Measurements from ENCODE around the gene GALNT8. TPM values are rescaled to one million over a fixed set of nuclear protein-coding genes. Genes with fewer than 3 reads are reported as not detected.

Gene GALNT8
- total RNA-seq, 1 experiment from 2014 or later, result not detected

DNA sequence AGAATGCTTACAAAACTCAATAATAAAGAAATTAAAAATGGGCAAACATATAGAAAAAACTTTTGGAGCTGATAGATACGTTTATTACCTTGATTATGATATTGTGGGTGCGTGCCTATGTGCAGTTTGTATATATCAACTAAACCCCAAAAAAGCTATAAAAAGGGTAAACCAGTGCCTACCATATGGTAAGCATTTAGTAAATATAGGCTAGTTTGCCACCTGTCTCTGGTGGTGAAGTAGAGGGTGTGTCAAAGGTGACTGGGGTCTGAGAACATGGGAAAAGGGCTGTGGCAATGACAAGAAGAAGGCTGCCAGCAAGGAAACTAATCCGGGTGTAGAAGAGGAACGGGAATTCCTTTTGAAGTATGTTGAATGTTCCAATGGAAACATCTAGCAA lies 18.3 kb downstream of the GALNT8 start:
- H3K27ac ChIP-seq (ENCODE audit: low read length), result no peak overlapping the region
- ATAC-seq, result no peak
- BruUV-seq (replicated peaks), result no TSS peak
- no peaks in the 10 kb centered on the region for H3K9me3 ChIP-seq (ENCODE audit: control insufficient read depth, insufficient read depth, low read depth, low read length)
- TF ChIP-seq SIN3A (IDR thresholded peaks at IDR 0.05; ENCODE audit: borderline replicate concordance, insufficient read depth, low read depth, low read length), result no peak
- no peak for TF ChIP-seq POLR2AphosphoS5 (IDR thresholded peaks at IDR 0.05; ENCODE audit: low read depth, low read length)
- TF ChIP-seq, protein P1, sequence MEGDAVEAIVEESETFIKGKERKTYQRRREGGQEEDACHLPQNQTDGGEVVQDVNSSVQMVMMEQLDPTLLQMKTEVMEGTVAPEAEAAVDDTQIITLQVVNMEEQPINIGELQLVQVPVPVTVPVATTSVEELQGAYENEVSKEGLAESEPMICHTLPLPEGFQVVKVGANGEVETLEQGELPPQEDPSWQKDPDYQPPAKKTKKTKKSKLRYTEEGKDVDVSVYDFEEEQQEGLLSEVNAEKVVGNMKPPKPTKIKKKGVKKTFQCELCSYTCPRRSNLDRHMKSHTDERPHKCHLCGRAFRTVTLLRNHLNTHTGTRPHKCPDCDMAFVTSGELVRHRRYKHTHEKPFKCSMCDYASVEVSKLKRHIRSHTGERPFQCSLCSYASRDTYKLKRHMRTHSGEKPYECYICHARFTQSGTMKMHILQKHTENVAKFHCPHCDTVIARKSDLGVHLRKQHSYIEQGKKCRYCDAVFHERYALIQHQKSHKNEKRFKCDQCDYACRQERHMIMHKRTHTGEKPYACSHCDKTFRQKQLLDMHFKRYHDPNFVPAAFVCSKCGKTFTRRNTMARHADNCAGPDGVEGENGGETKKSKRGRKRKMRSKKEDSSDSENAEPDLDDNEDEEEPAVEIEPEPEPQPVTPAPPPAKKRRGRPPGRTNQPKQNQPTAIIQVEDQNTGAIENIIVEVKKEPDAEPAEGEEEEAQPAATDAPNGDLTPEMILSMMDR (IDR thresholded peaks at IDR 0.05), result no peak
- TF ChIP-seq, protein P2, sequence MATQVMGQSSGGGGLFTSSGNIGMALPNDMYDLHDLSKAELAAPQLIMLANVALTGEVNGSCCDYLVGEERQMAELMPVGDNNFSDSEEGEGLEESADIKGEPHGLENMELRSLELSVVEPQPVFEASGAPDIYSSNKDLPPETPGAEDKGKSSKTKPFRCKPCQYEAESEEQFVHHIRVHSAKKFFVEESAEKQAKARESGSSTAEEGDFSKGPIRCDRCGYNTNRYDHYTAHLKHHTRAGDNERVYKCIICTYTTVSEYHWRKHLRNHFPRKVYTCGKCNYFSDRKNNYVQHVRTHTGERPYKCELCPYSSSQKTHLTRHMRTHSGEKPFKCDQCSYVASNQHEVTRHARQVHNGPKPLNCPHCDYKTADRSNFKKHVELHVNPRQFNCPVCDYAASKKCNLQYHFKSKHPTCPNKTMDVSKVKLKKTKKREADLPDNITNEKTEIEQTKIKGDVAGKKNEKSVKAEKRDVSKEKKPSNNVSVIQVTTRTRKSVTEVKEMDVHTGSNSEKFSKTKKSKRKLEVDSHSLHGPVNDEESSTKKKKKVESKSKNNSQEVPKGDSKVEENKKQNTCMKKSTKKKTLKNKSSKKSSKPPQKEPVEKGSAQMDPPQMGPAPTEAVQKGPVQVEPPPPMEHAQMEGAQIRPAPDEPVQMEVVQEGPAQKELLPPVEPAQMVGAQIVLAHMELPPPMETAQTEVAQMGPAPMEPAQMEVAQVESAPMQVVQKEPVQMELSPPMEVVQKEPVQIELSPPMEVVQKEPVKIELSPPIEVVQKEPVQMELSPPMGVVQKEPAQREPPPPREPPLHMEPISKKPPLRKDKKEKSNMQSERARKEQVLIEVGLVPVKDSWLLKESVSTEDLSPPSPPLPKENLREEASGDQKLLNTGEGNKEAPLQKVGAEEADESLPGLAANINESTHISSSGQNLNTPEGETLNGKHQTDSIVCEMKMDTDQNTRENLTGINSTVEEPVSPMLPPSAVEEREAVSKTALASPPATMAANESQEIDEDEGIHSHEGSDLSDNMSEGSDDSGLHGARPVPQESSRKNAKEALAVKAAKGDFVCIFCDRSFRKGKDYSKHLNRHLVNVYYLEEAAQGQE (IDR thresholded peaks at IDR 0.05; ENCODE audit: insufficient read depth in 1 of 2, low read depth in 2 of 2, low read length in 1 of 2), result no peak
- no peak for TF ChIP-seq TCF7L2 (IDR thresholded peaks at IDR 0.05; ENCODE audit: low read depth, low read length)
- ChIA-PET CTCF (no interaction called here), POLR2A (no interaction called here)
- no peaks in the 10 kb centered on the region for H3K4me1 ChIP-seq (ENCODE audit: control insufficient read depth, insufficient read depth, low read length)
- no peak overlapping the region for H3K4me3 ChIP-seq (ENCODE audit: low read depth in 2 of 2, low read length in 2 of 2)
- H3K36me3 ChIP-seq (ENCODE audit: control insufficient read depth, insufficient read depth, low read length), result no peaks in the 10 kb centered on the region
- no peaks in the 10 kb centered on the region for H3K27me3 ChIP-seq (ENCODE audit: control insufficient read depth, insufficient read depth, low read length)
- DNase-seq (ENCODE audit: low read depth, low spot score), result no peak
- intact Hi-C loops (cut with micrococcal nuclease; ENCODE audit: unreplicated experiment), result no loop called here
- in situ Hi-C loops (cut with HindIII; ENCODE audit: low pct_unique_long_range_greater_than_20kb, low sequenced_read_pairs), result no loop called here

DNA sequence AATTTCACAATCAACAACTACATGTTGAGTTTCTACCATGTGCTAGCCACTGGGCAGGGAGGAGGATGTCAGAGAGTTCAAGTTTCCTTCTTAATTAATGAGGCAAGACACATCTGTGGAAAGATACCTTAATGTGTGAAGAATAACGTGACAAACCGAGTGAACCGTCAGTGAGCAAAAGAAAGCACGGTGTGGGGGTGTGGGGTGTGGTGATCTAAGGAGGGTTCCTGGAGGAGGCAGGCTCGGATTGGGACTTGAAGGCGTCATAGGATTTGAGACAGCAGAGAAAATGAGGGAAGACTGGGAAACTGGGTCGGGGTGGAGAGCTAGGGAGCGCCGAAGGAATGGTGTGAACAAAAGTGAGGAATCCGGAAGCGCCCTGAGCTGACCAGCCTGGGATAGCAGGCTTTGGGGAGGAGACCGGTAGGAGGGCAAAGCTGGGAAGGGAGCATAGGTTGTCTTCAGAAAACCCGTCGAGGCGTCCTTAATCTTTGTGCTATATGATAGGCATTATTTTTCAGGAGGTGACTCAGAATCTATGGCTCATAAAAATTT lies 22.3 kb downstream of the GALNT8 start:
- CTCF ChIA-PET, result no interaction called here
- Histone ChIP-seq H3K4me1 (ENCODE audit: control insufficient read depth, insufficient read depth, low read length) (no peaks in the 10 kb centered on the region), H3K9me3 (ENCODE audit: control insufficient read depth, insufficient read depth, low read depth, low read length) (no peaks in the 10 kb centered on the region), H3K27me3 (ENCODE audit: control insufficient read depth, insufficient read depth, low read length) (no peaks in the 10 kb centered on the region), H3K27ac (ENCODE audit: low read length) (no peak overlapping the region), H3K36me3 (ENCODE audit: control insufficient read depth, insufficient read depth, low read length) (no peaks in the 10 kb centered on the region), H3K4me3 (ENCODE audit: low read depth in 2 of 2, low read length in 2 of 2) (no peak overlapping the region)
- DNase-seq (ENCODE audit: low read depth, low spot score) (no peak), ATAC-seq (no peak)
- POLR2A ChIA-PET, result no interaction called here
- BruUV-seq (replicated peaks), result no TSS peak
- no peak for TF ChIP-seq POLR2AphosphoS5 (IDR thresholded peaks at IDR 0.05; ENCODE audit: low read depth, low read length)
- TF ChIP-seq SIN3A (IDR thresholded peaks at IDR 0.05; ENCODE audit: borderline replicate concordance, insufficient read depth, low read depth, low read length), result no peak
- TF ChIP-seq, protein P2 (IDR thresholded peaks at IDR 0.05; ENCODE audit: insufficient read depth in 1 of 2, low read depth in 2 of 2, low read length in 1 of 2), result no peak
- no peak for TF ChIP-seq TCF7L2 (IDR thresholded peaks at IDR 0.05; ENCODE audit: low read depth, low read length)
- TF ChIP-seq, protein P1 (IDR thresholded peaks at IDR 0.05), result no peak
- in situ Hi-C loops (cut with HindIII; ENCODE audit: low pct_unique_long_range_greater_than_20kb, low sequenced_read_pairs), result no loop called here
- intact Hi-C loops (cut with micrococcal nuclease; ENCODE audit: unreplicated experiment), result no loop called here
